GM18502 (cell line): Measurements from ENCODE around the gene ANKRD55.
"Not testable (repeated sequence)": the region's sequence is repeated elsewhere in the genome, so short reads cannot be mapped to it uniquely, and the experiment has no call there.

Experiments
- ATAC-seq: cut with Tn5 transposase; IDR thresholded peaks from one replicate; pipeline ENCODE4 v1.9.1; 2021; ENCODE audit warnings: mild to moderate bottlenecking; ENCODE audit not compliant: unreplicated experiment, poor library complexity

ANKRD55 gene

GRCh38 chr5:56175488-56175887 is 57.6 kb downstream of the ANKRD55 start:
- no peak for ATAC-seq

GRCh38 chr5:56175021-56175420 is 58.1 kb downstream of the ANKRD55 start:
- no peak for ATAC-seq

GRCh38 chr5:56172241-56172640 is 60.9 kb downstream of the ANKRD55 start:
- ATAC-seq: no peak

- ATAC-seq: no peak
These were observed 62.6 kb downstream of the ANKRD55 start for GRCh38 chr5:56170557-56170956.

- ATAC-seq: no peak
These were observed 63.2 kb downstream of the ANKRD55 start for GRCh38 chr5:56169949-56170348.

- ATAC-seq: no peak
These were observed 63.8 kb downstream of the ANKRD55 start for GRCh38 chr5:56169281-56169680.

GRCh38 chr5:56168066-56168478 is 65.1 kb downstream of the ANKRD55 start:
- no peak for ATAC-seq

- ATAC-seq: no peak
These were observed 65.6 kb downstream of the ANKRD55 start for GRCh38 chr5:56167519-56167918.

GRCh38 chr5:56166671-56167385 is 66.3 kb downstream of the ANKRD55 start:
- no peak for ATAC-seq

GRCh38 chr5:56164376-56164775 is 68.8 kb downstream of the ANKRD55 start:
- no peak for ATAC-seq

GRCh38 chr5:56161927-56162326 is 71.2 kb downstream of the ANKRD55 start:
- ATAC-seq: no peak

- no peak for ATAC-seq
These were observed 71.7 kb downstream of the ANKRD55 start for GRCh38 chr5:56161439-56161823.

- ATAC-seq: no peak
These were observed 72.2 kb downstream of the ANKRD55 start for GRCh38 chr5:56160723-56161438.

GRCh38 chr5:56159521-56159947 is 73.6 kb downstream of the ANKRD55 start:
- ATAC-seq: no peak

- no peak for ATAC-seq
These were observed 74.7 kb downstream of the ANKRD55 start for GRCh38 chr5:56158331-56158960.

GRCh38 chr5:56157191-56157621 is 75.9 kb downstream of the ANKRD55 start:
- ATAC-seq: not testable (repeated sequence)

- ATAC-seq: peak; percentile 78
These were observed 76.4 kb downstream of the ANKRD55 start for GRCh38 chr5:56156585-56157190.

- peak; percentile 23 for ATAC-seq
These were observed 77.0 kb downstream of the ANKRD55 start for GRCh38 chr5:56155992-56156584.

GRCh38 chr5:56154732-56155484 is 78.2 kb downstream of the ANKRD55 start:
- no peak for ATAC-seq

GRCh38 chr5:56152437-56152836 is 80.7 kb downstream of the ANKRD55 start:
- ATAC-seq: no peak
